Measurements from ENCODE around the gene BRIX1. TPM values are rescaled to one million over a fixed set of nuclear protein-coding genes. Genes with fewer than 3 reads are reported as not detected.

BRIX1 gene
- total and polyA plus RNA-seq, 9 of the 15 experiments (the other 6 are each of a cell fraction or from before 2014, with no cell fraction given): 115 to 193 (median 159) TPM

DNA sequence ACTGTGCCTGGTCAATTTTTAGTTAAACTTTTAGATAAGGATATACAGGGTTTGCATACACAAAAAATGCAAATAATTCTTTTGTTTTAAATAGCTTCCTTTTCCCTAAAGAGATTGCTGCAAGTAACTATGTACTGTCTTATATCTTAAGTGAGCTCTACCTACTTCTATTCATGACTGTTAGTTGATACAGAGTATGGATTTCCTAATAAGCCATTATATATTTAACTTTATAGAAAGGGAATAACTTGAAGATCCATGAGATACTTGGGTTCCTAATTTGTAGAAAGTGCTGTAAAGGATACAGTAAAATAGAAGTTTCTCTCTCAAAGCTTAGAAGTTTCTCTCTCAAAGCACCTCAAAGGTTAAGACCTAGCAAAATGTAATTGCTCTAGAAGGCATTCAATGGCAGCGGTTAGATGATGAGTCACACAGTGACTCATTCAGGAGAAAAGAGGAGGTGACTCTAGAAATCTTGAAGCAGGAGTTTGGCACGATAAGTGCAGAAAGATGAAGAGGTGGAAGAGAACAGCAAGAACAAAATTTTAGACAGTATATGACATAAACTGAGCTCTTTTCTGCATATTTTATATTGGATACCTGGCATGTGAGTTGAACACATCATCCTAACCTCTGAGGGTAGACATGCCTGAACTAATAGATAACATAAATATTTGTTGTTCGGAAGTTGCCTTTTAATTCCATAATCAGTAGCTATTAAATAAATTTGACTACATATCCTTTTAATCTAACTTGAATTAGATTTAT is 8.4 kb downstream of the BRIX1 start (continued):
- TF ChIP-seq ZBTB1 (CRISPR knock-in tag; IDR thresholded peaks at IDR 0.05; ENCODE audit: borderline replicate concordance, low read depth) (no peak), NFXL1 (CRISPR knock-in tag; IDR thresholded peaks at IDR 0.05) (no peak; the same call in 1 of the 2 replicates), TAF1 (IDR thresholded peaks at IDR 0.05; ENCODE audit: control insufficient read depth, extremely low read depth, insufficient read depth, low read length, severe bottlenecking) (no peak), FOXM1 (IDR thresholded peaks at IDR 0.05; ENCODE audit: low read depth) (peak; percentile 64; the same call in 1 of the 2 replicates), FOXM1 (CRISPR knock-in tag; IDR thresholded peaks at IDR 0.05; ENCODE audit: low read depth) (no peak), KLF13 (tag; IDR thresholded peaks at IDR 0.05; ENCODE audit: borderline replicate concordance, low read depth) (no peak), TFAM (CRISPR knock-in tag; conservative IDR thresholded peaks at IDR 0.05) (no peak), PATZ1 (CRISPR knock-in tag; IDR thresholded peaks at IDR 0.05; ENCODE audit: borderline replicate concordance) (no peak), BCL6 (CRISPR knock-in tag; IDR thresholded peaks at IDR 0.05) (no peak), ILK (tag; IDR thresholded peaks at IDR 0.05; ENCODE audit: borderline replicate concordance, low read depth) (no peak), KDM2B (CRISPR knock-in tag; IDR thresholded peaks at IDR 0.05) (no peak), BACH1 (tag; IDR thresholded peaks at IDR 0.05) (peak; percentile 64; the same call in 1 of the 2 replicates), XRCC3 (IDR thresholded peaks at IDR 0.05) (no peak), PTRF (tag; IDR thresholded peaks at IDR 0.05) (no peak), RBM39 (optimal IDR thresholded peaks at IDR 0.05; ENCODE audit: low read depth, low read length) (no peak), ZKSCAN1 (IDR thresholded peaks at IDR 0.05; ENCODE audit: low read depth, low read length) (no peak), ZBTB49 (CRISPR knock-in tag; IDR thresholded peaks at IDR 0.05; ENCODE audit: borderline replicate concordance) (no peak), DPF2 (IDR thresholded peaks at IDR 0.05) (peak; percentile 100), ZNF561 (CRISPR knock-in tag; conservative IDR thresholded peaks at IDR 0.05) (no peak), BRD9 (IDR thresholded peaks at IDR 0.05; ENCODE audit: low read depth, partially characterized antibody) (peak; percentile 97)
- TF ChIP-seq, protein P1, sequence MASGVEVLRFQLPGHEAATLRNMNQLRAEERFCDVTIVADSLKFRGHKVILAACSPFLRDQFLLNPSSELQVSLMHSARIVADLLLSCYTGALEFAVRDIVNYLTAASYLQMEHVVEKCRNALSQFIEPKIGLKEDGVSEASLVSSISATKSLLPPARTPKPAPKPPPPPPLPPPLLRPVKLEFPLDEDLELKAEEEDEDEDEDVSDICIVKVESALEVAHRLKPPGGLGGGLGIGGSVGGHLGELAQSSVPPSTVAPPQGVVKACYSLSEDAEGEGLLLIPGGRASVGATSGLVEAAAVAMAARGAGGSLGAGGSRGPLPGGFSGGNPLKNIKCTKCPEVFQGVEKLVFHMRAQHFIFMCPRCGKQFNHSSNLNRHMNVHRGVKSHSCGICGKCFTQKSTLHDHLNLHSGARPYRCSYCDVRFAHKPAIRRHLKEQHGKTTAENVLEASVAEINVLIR (CRISPR knock-in tag; IDR thresholded peaks at IDR 0.05): no peak

Measured in K562 (cell line).